Osteocyte (in vitro differentiated cells): ENCODE results near the gene OSBPL3. TPM values are rescaled to one million over a fixed set of nuclear protein-coding genes. Genes with fewer than 3 reads are reported as not detected.

Experiments
- DNase-seq: peaks from one replicate; pipeline ENCODE4 v3.0.0; 2021; ENCODE audit warnings: mixed read lengths; ENCODE audit not compliant: unreplicated experiment; ENCODE audit errors: extremely low spot score
- H3K27ac Mint-ChIP-seq: one replicate; pipeline ENCODE4 v1.8.0; 2021; ENCODE audit warnings: mild to moderate bottlenecking, mixed read lengths; ENCODE audit not compliant: unreplicated experiment
- H3K27me3 Mint-ChIP-seq: one replicate; pipeline ENCODE4 v1.8.0; 2021; ENCODE audit warnings: mixed read lengths; ENCODE audit not compliant: unreplicated experiment
- H3K36me3 Mint-ChIP-seq: one replicate; pipeline ENCODE4 v1.8.0; 2021; ENCODE audit warnings: mixed read lengths; ENCODE audit not compliant: unreplicated experiment
- H3K4me1 Mint-ChIP-seq: one replicate; pipeline ENCODE4 v1.8.0; 2021; ENCODE audit warnings: mixed read lengths; ENCODE audit not compliant: unreplicated experiment
- H3K4me3 Mint-ChIP-seq: one replicate; pipeline ENCODE4 v1.8.0; 2021; ENCODE audit warnings: mild to moderate bottlenecking, moderate library complexity, mixed read lengths; ENCODE audit not compliant: unreplicated experiment
- H3K9me3 Mint-ChIP-seq: one replicate; pipeline ENCODE4 v1.8.0; 2021; ENCODE audit warnings: mixed read lengths; ENCODE audit not compliant: unreplicated experiment
- total RNA-seq: library from RNA; stranded (reverse); gene quantifications from 2 replicates; pipeline ENCODE4 v1.2.1, GENCODE V29; 2021
- TF ChIP-seq, protein P1 (sequence below): fragments of 200-600 bp; sonication (generic); IDR thresholded peaks from 2 replicates; pipeline ENCODE4 v1.5.0; 2021; ENCODE audit warnings: antibody characterized with exemption, mild to moderate bottlenecking, moderate library complexity

OSBPL3 gene
- total RNA-seq, 1 donor from 2014 or later, result 8.0 TPM

DNA sequence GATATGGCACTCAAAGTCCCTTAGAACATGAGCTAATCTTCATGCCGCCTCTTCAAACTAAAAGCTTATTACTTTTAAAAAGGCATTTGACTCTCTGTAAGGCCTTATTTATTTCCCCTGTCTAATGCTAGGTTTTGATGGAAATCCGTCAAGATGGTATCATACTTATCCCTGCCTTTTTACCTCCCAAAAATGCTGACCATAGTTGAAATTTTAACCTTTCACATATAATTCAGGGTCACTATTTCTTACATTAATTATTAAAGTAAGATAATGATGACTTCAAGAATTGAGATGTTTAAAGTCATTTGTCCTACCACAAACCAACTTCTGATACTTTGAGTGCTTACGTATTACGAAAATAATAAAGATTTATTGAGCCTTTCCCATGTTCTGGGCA is 12.3 kb upstream of the OSBPL3 start:
- Mint-ChIP-seq H3K9me3 (no peaks in the 10 kb centered on the region), H3K4me3 (no peak overlapping the region), H3K4me1 (no peaks in the 10 kb centered on the region), H3K27ac (no peak overlapping the region), H3K27me3 (peaks cover 48% of the 10 kb centered on the region), H3K36me3 (no peaks in the 10 kb centered on the region)
- no peak for DNase-seq
- TF ChIP-seq, protein P1, sequence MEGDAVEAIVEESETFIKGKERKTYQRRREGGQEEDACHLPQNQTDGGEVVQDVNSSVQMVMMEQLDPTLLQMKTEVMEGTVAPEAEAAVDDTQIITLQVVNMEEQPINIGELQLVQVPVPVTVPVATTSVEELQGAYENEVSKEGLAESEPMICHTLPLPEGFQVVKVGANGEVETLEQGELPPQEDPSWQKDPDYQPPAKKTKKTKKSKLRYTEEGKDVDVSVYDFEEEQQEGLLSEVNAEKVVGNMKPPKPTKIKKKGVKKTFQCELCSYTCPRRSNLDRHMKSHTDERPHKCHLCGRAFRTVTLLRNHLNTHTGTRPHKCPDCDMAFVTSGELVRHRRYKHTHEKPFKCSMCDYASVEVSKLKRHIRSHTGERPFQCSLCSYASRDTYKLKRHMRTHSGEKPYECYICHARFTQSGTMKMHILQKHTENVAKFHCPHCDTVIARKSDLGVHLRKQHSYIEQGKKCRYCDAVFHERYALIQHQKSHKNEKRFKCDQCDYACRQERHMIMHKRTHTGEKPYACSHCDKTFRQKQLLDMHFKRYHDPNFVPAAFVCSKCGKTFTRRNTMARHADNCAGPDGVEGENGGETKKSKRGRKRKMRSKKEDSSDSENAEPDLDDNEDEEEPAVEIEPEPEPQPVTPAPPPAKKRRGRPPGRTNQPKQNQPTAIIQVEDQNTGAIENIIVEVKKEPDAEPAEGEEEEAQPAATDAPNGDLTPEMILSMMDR, result no peak

DNA sequence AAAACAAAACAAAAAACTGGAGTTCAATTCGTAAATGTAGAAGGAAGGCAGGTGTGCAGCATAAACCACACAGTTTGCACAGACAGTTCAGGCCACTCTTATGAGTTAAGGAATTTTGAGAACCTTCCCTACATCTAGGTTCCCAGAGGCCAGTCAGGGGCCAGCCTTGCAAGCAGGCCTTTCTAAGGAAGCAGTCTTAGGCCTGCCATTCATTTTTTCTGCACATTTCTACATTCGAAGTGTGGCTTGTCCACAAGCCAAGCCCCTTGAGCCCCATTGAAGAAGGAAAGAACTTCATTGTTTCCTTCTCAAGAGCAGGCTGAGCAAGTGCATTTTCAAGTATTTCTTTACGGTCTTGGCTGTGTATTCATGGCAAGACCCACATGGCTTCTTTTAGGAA is 11.4 kb upstream of the OSBPL3 start:
- H3K9me3 Mint-ChIP-seq, result no peaks in the 10 kb centered on the region
- no peak for DNase-seq
- H3K36me3 Mint-ChIP-seq, result no peaks in the 10 kb centered on the region
- H3K4me1 Mint-ChIP-seq, result no peaks in the 10 kb centered on the region
- TF ChIP-seq, protein P1, result no peak
- H3K27me3 Mint-ChIP-seq, result peaks cover 50% of the 10 kb centered on the region
- no peak overlapping the region for H3K27ac Mint-ChIP-seq
- H3K4me3 Mint-ChIP-seq, result no peak overlapping the region

DNA sequence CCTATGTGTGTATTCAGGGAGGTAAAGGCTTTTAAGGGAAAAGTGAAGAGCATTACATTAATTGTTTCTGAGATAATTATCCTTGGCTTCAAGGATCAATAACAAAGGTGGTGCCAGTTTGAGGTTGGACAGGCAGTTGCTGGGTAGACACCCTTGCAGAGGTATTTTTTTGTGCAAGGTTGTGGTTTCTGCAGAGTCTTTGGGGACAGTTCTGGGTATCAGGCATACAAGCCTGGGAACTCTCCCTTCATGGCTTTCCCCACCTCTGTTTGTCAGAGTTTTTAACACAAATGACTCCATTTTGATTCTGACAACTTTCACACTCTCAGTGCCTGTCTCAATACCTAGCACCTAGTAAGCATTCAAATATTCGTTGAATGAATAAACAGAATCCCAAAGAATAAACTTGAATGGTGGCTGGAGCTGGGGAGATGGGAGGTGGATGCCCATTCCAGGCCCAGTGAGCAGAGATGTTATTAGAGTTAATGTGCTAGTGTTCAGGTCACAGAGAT is 7.4 kb upstream of the OSBPL3 start:
- no peaks in the 10 kb centered on the region for H3K9me3 Mint-ChIP-seq
- H3K4me3 Mint-ChIP-seq, result no peak overlapping the region
- H3K27me3 Mint-ChIP-seq, result peaks cover 34% of the 10 kb centered on the region
- H3K36me3 Mint-ChIP-seq, result no peaks in the 10 kb centered on the region
- no peaks in the 10 kb centered on the region for H3K4me1 Mint-ChIP-seq
- no peak overlapping the region for H3K27ac Mint-ChIP-seq
- DNase-seq, result no peak
- TF ChIP-seq, protein P1, result no peak

DNA sequence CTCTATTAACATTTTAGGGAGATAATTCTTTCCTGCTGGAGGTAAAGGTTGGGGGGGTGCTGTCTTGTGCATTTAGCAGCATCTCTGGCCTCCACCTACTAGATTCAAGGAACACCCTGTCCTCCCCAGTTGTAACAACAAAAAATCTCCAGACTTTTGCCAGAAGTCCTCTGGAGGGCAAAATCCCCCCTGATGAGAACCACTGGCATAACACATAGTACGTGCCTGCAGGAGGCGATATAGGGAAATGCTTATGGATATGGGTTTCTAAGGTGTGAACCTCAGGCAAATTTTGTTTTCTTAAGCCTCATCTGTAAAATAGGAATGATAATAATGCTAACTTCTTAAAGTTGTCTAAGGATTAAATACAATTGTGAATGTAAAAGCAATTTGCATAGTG is 2.9 kb upstream of the OSBPL3 start:
- Mint-ChIP-seq H3K27ac (no peak overlapping the region), H3K36me3 (no peaks in the 10 kb centered on the region), H3K27me3 (peaks cover 15% of the 10 kb centered on the region), H3K4me1 (peaks cover 27% of the 10 kb centered on the region), H3K4me3 (no peak overlapping the region), H3K9me3 (no peaks in the 10 kb centered on the region)
- no peak for DNase-seq
- TF ChIP-seq, protein P1, result peak; percentile 27

DNA sequence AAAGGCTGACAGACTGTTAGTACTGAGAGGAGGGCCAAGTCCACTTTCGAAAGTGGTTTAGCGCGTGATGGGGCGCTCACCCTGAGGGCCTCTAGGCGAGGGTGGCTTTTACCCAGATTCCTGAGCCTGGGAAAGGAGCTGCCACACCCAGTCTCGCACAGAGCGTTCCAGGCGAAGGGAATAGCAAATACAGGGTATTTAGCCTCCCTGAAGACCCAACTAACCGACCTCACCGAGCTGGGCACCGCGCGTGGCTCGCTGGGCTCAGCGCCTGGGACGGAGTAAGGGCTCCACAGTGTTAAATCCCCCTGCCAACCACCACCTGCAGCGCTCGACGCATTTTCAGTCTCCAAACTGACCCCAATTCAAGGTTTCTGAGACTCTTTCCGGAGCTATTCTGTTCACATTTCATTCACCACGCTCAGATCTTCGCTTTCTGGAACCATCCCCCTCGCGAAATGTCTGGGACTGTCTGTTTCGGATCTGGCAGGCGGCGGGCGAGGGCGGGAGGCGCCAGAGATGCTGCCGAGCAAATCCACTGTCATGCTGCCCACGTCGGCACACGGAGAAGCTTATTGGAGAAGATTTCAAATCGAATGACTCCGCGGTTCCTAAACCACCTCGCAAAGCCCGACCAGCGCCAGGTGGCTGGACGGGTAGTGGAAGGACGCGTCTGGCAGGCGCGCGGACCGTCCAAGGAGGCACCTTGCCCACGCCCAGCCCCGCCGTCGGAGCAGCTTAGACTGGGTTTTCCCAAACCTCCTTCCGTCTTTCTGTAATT is 1.4 kb upstream of the OSBPL3 start:
- H3K27ac Mint-ChIP-seq, result peak overlapping the region; percentile 95
- TF ChIP-seq, protein P1, result no peak
- no peaks in the 10 kb centered on the region for H3K36me3 Mint-ChIP-seq
- peaks cover 29% of the 10 kb centered on the region for H3K4me1 Mint-ChIP-seq
- no peaks in the 10 kb centered on the region for H3K9me3 Mint-ChIP-seq
- H3K4me3 Mint-ChIP-seq, result peak overlapping the region; percentile 91
- H3K27me3 Mint-ChIP-seq, result peaks cover 5% of the 10 kb centered on the region
- DNase-seq, result no peak
